Gastroesophageal sphincter (tissue), 3 donors: ENCODE data around the gene USP24.

Experiments
- CTCF ChIP-seq, 4 experiments: fragments of 200-600 bp in 2 of 4; fragments of 450-650 bp in 2 of 4; sonication (generic) in 1 of 4; IDR thresholded peaks; one replicate each; pipeline ENCODE4 v1.5.1; 2017 to 2019; ENCODE audit warnings: antibody characterized with exemption in 4 of 4, mild to moderate bottlenecking in 2 of 4, moderate library complexity in 2 of 4
- POLR2AphosphoS5 ChIP-seq: sonication (generic); formaldehyde crosslinking; IDR thresholded peaks from one replicate; pipeline ENCODE4 v1.6.1; 2017; ENCODE audit warnings: antibody characterized with exemption

GRCh38 chr1:55231745-55232144, 16.6 kb upstream of the USP24 start:
- no peak for TF ChIP-seq POLR2AphosphoS5
- TF ChIP-seq CTCF (IDR thresholded peaks at IDR 0.05): no peak
